GM18907 (cell line): ENCODE data around the gene HSP90B1.

Experiments used
- ATAC-seq: cut with Tn5 transposase; IDR thresholded peaks from one replicate; pipeline ENCODE4 v1.9.1; 2021; ENCODE audit warnings: mild to moderate bottlenecking, moderate library complexity; ENCODE audit not compliant: unreplicated experiment

HSP90B1 gene

GRCh38 chr12:103929046-103929783 lies 995 bp upstream of the HSP90B1 start:
- peak; percentile 24 for ATAC-seq

GRCh38 chr12:103929784-103930033 lies 501 bp upstream of the HSP90B1 start:
- ATAC-seq, result no peak

GRCh38 chr12:103930787-103931735 lies 851 bp downstream of the HSP90B1 start:
- no peak for ATAC-seq

- ATAC-seq, result no peak
Observed at GRCh38 chr12:103933237-103933636, 3.0 kb downstream of the HSP90B1 start.

- no peak for ATAC-seq
Observed at GRCh38 chr12:103936679-103937078, 6.5 kb downstream of the HSP90B1 start.

GRCh38 chr12:103944964-103945363 lies 14.8 kb downstream of the HSP90B1 start:
- no peak for ATAC-seq

GRCh38 chr12:103947871-103948555 lies 17.8 kb downstream of the HSP90B1 start:
- ATAC-seq, result no peak

- no peak for ATAC-seq
Observed at GRCh38 chr12:103948746-103949406, 18.7 kb downstream of the HSP90B1 start.

GRCh38 chr12:103952497-103952896 lies 22.3 kb downstream of the HSP90B1 start:
- ATAC-seq, result no peak

- ATAC-seq, result no peak
Observed at GRCh38 chr12:103955811-103956508, 25.8 kb downstream of the HSP90B1 start.

- peak; percentile 43 for ATAC-seq
Observed at GRCh38 chr12:103956509-103957027, 26.4 kb downstream of the HSP90B1 start.

- no peak for ATAC-seq
Observed at GRCh38 chr12:103957865-103958388, 27.7 kb downstream of the HSP90B1 start.

- no peak for ATAC-seq
Observed at GRCh38 chr12:103958621-103959020, 28.4 kb downstream of the HSP90B1 start.

GRCh38 chr12:103960616-103961227 lies 30.5 kb downstream of the HSP90B1 start:
- no peak for ATAC-seq

GRCh38 chr12:103962493-103962892 lies 32.3 kb downstream of the HSP90B1 start:
- ATAC-seq, result no peak

GRCh38 chr12:103964805-103965204 lies 34.6 kb downstream of the HSP90B1 start:
- no peak for ATAC-seq

GRCh38 chr12:103965255-103965589 lies 35.0 kb downstream of the HSP90B1 start:
- no peak for ATAC-seq

GRCh38 chr12:103965590-103966504 lies 35.6 kb downstream of the HSP90B1 start, which contains the start of gene TDG:
Gene TDG, plus strand, starts transcription at chr12:103965872. Its CDS starts 166 bp downstream, at chr12:103966038.
- ATAC-seq, result peak; percentile 92
